SK-N-MC (cell line): ENCODE measurements around the gene TNF.

Experiments used
- DNase-seq: peaks from one replicate; pipeline ENCODE4 v3.0.0-alpha.2; 2011; ENCODE audit warnings: low read depth, low spot score
- H3K27ac ChIP-seq: fragments of 200-600 bp; sonication (generic); 2 replicates; pipeline ENCODE4 v1.5.1; 2016; ENCODE audit warnings: mixed run types
- H3K36me3 ChIP-seq: fragments of 200-600 bp; sonication (generic); 2 replicates; pipeline ENCODE4 v1.6.1; 2017; ENCODE audit warnings: antibody characterized with exemption, low read length, mixed read lengths; ENCODE audit not compliant: insufficient read depth
- H3K4me3 ChIP-seq: fragments of 200-600 bp; sonication (generic); 2 replicates; pipeline ENCODE4 v1.5.1; 2016
- H3K9ac ChIP-seq: fragments of 200-600 bp; sonication (generic); 2 replicates; pipeline ENCODE4 v1.8.0; 2017; ENCODE audit warnings: mixed run types, mixed read lengths; ENCODE audit not compliant: insufficient read length
- H3K9me3 ChIP-seq: fragments of 200-600 bp; sonication (generic); 2 replicates; pipeline ENCODE4 v1.6.1; 2017; ENCODE audit warnings: low read depth, mild to moderate bottlenecking, antibody characterized with exemption, low read length, moderate library complexity, mixed read lengths
- EZH2 ChIP-seq: fragments of 200-600 bp; sonication (generic); IDR thresholded peaks from one replicate; pipeline ENCODE4 v1.6.1; 2017; ENCODE audit warnings: antibody characterized with exemption
- FOXP2 ChIP-seq: optimal IDR thresholded peaks from 2 replicates; pipeline ENCODE3; 2011; ENCODE audit warnings: mild to moderate bottlenecking, moderate library complexity; ENCODE audit not compliant: insufficient read depth; ENCODE audit errors: extremely low read length, control extremely low read depth
- POLR2AphosphoS5 ChIP-seq: IDR thresholded peaks from 2 replicates; pipeline ENCODE4 v1.6.1; 2012; ENCODE audit warnings: mild to moderate bottlenecking, low read depth, low read length, borderline replicate concordance

TNF gene

GRCh38 chr6:31573239-31574105 is 1.9 kb upstream of the TNF start:
- Histone ChIP-seq H3K9ac (no peak overlapping the region), H3K4me3 (no peak overlapping the region), H3K27ac (no peak overlapping the region), H3K36me3 (no peaks in the 10 kb centered on the region), H3K9me3 (no peaks in the 10 kb centered on the region)
- DNase-seq: no peak
- TF ChIP-seq EZH2 (no peak), POLR2AphosphoS5 (no peak), FOXP2 (no peak)

DNA sequence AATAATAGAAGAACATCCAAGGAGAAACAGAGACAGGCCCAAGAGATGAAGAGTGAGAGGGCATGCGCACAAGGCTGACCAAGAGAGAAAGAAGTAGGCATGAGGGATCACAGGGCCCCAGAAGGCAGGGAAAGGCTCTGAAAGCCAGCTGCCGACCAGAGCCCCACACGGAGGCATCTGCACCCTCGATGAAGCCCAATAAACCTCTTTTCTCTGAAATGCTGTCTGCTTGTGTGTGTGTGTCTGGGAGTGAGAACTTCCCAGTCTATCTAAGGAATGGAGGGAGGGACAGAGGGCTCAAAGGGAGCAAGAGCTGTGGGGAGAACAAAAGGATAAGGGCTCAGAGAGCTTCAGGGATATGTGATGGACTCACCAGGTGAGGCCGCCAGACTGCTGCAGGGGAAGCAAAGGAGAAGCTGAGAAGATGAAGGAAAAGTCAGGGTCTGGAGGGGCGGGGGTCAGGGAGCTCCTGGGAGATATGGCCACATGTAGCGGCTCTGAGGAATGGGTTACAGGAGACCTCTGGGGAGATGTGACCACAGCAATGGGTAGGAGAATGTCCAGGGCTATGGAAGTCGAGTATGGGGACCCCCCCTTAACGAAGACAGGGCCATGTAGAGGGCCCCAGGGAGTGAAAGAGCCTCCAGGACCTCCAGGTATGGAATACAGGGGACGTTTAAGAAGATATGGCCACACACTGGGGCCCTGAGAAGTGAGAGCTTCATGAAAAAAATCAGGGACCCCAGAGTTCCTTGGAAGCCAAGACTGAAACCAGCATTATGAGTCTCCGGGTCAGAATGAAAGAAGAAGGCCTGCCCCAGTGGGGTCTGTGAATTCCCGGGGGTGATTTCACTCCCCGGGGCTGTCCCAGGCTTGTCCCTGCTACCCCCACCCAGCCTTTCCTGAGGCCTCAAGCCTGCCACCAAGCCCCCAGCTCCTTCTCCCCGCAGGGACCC is 981 bp upstream of the TNF start:
- no peak overlapping the region for H3K4me3 ChIP-seq
- H3K27ac ChIP-seq: no peak overlapping the region
- no peak overlapping the region for H3K9ac ChIP-seq
- no peaks in the 10 kb centered on the region for H3K9me3 ChIP-seq
- H3K36me3 ChIP-seq: no peaks in the 10 kb centered on the region
- TF ChIP-seq POLR2AphosphoS5 (no peak), FOXP2 (no peak), EZH2 (no peak)
- DNase-seq: no peak

- H3K27ac ChIP-seq: no peak overlapping the region
- H3K36me3 ChIP-seq: no peaks in the 10 kb centered on the region
- TF ChIP-seq EZH2 (no peak), POLR2AphosphoS5 (no peak), FOXP2 (no peak)
- H3K4me3 ChIP-seq: no peak overlapping the region
- DNase-seq: no peak
- H3K9me3 ChIP-seq: no peaks in the 10 kb centered on the region
- no peak overlapping the region for H3K9ac ChIP-seq
These were observed 754 bp downstream of the TNF start for GRCh38 chr6:31575952-31576685.

- no peak overlapping the region for H3K9ac ChIP-seq
- H3K36me3 ChIP-seq: no peaks in the 10 kb centered on the region
- TF ChIP-seq FOXP2: no peak
- no peak for TF ChIP-seq EZH2
- TF ChIP-seq POLR2AphosphoS5: no peak
- no peak overlapping the region for H3K27ac ChIP-seq
- no peak for DNase-seq
- H3K9me3 ChIP-seq: no peaks in the 10 kb centered on the region
- no peak overlapping the region for H3K4me3 ChIP-seq
These were observed 1.7 kb downstream of the TNF start for GRCh38 chr6:31576897-31577578.

GRCh38 chr6:31577579-31577966 is 2.2 kb downstream of the TNF start:
- H3K27ac ChIP-seq: no peak overlapping the region
- TF ChIP-seq EZH2 (no peak), POLR2AphosphoS5 (no peak), FOXP2 (no peak)
- no peak for DNase-seq
- H3K9ac ChIP-seq: no peak overlapping the region
- no peak overlapping the region for H3K4me3 ChIP-seq
- H3K9me3 ChIP-seq: no peaks in the 10 kb centered on the region
- no peaks in the 10 kb centered on the region for H3K36me3 ChIP-seq

DNA sequence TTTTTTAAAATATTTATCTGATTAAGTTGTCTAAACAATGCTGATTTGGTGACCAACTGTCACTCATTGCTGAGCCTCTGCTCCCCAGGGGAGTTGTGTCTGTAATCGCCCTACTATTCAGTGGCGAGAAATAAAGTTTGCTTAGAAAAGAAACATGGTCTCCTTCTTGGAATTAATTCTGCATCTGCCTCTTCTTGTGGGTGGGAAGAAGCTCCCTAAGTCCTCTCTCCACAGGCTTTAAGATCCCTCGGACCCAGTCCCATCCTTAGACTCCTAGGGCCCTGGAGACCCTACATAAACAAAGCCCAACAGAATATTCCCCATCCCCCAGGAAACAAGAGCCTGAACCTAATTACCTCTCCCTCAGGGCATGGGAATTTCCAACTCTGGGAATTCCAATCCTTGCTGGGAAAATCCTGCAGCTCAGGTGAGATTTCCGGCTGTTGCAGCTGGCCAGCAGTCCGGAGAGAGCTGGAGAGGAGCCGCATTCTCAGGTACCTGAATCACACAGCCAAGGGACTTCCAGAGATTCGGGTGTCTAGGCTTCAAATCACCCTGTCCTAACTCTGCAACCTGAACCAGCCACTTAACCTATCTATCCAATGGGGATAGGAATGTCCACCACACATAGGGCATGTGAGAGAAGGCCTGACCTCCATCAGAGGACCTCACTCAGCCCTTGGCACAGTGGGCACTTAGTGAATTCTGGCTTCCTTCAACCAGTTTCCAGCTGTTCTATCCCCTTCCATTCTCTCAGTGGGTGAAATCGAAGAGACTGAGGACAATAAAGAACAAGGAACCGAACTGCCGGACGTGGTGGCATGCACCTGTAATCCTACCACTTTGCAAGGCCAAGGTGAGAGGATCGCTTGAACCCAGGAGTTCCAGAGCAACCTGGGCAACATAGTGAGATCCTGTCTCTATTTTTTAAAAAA is 3.1 kb downstream of the TNF start:
- no peak for DNase-seq
- TF ChIP-seq POLR2AphosphoS5 (no peak), FOXP2 (no peak), EZH2 (no peak)
- no peaks in the 10 kb centered on the region for H3K36me3 ChIP-seq
- no peak overlapping the region for H3K4me3 ChIP-seq
- no peak overlapping the region for H3K9ac ChIP-seq
- no peak overlapping the region for H3K27ac ChIP-seq
- no peaks in the 10 kb centered on the region for H3K9me3 ChIP-seq

- no peak for DNase-seq
These were observed 3.7 kb downstream of the TNF start for GRCh38 chr6:31579119-31579505.

More at GRCh38 chr6:31579119-31579505, 3.7 kb downstream of the TNF start:
- H3K9ac ChIP-seq: no peak overlapping the region
- TF ChIP-seq POLR2AphosphoS5: no peak
- no peak for TF ChIP-seq FOXP2
- no peak for TF ChIP-seq EZH2
- no peaks in the 10 kb centered on the region for H3K9me3 ChIP-seq
- no peak overlapping the region for H3K27ac ChIP-seq
- H3K4me3 ChIP-seq: no peak overlapping the region
- no peaks in the 10 kb centered on the region for H3K36me3 ChIP-seq
